K562 (cell line): ENCODE measurements around the gene ZNF800. TPM values are rescaled to one million over a fixed set of nuclear protein-coding genes. Genes with fewer than 3 reads are reported as not detected.
A peak's percentile ranks its signal among the peaks of the same experiment; 100 is the strongest.

Experiments
- EHMT2 ChIP-seq: fragments of 450-650 bp; IDR thresholded peaks from 2 replicates; pipeline ENCODE4 v1.6.1; 2018; ENCODE audit warnings: antibody characterized with exemption
- ETV5 ChIP-seq: sonication (generic); formaldehyde crosslinking; IDR thresholded peaks from 2 replicates; pipeline ENCODE4 v1.4.0; 2020; ENCODE audit warnings: low read depth, mild to moderate bottlenecking, missing genetic modification reagents
- HLTF ChIP-seq: fragments of 450-650 bp; IDR thresholded peaks from 2 replicates; pipeline ENCODE4 v1.6.1; 2016
- MCM7 ChIP-seq, 2 experiments: fragments of 450-650 bp; IDR thresholded peaks; 2 replicates each; pipeline ENCODE4 v1.6.1; 2016 to 2018
- MEIS2 ChIP-seq: fragments of 450-650 bp; IDR thresholded peaks from 2 replicates; pipeline ENCODE4 v1.6.1; 2014; ENCODE audit warnings: mild to moderate bottlenecking; ENCODE audit not compliant: partially characterized antibody
- PRDM10 ChIP-seq: fragments of 450-650 bp; IDR thresholded peaks from 2 replicates; pipeline ENCODE4 v1.6.1; 2018; ENCODE audit not compliant: partially characterized antibody
- PTTG1 ChIP-seq: fragments of 450-650 bp; IDR thresholded peaks from 2 replicates; pipeline ENCODE4 v1.6.1; 2016; ENCODE audit warnings: low read depth, mild to moderate bottlenecking, missing genetic modification characterization, missing compliant biosample characterization
- SMARCE1 ChIP-seq: fragments of 450-650 bp; IDR thresholded peaks from 2 replicates; pipeline ENCODE4 v1.7.1; 2016; ENCODE audit warnings: mild to moderate bottlenecking
- TAF1 ChIP-seq: IDR thresholded peaks from 2 replicates; pipeline ENCODE4 v1.6.1; 2011; ENCODE audit warnings: mild to moderate bottlenecking, low read length, moderate library complexity; ENCODE audit not compliant: insufficient read depth, control insufficient read depth, severe bottlenecking; ENCODE audit errors: extremely low read depth
- TOE1 ChIP-seq, 2 experiments: fragments of 450-650 bp in 1 of 2; sonication (generic) in 1 of 2; formaldehyde crosslinking in 1 of 2; IDR thresholded peaks; 2 replicates each; pipeline versions ENCODE4 v1.7.1 to v1.8.0; 2016 to 2022; ENCODE audit warnings: borderline replicate concordance in 2 of 2, mild to moderate bottlenecking in 2 of 2, antibody characterized with exemption in 1 of 2, inconsistent platforms in 1 of 2, low read depth in 1 of 2, missing genetic modification reagents in 1 of 2, moderate library complexity in 1 of 2
- USF2 ChIP-seq: sonication (generic); formaldehyde crosslinking; IDR thresholded peaks from 2 replicates; pipeline ENCODE4 v1.5.0; 2020; ENCODE audit warnings: missing genetic modification reagents
- ZBTB33 ChIP-seq: sonication (generic); formaldehyde crosslinking; IDR thresholded peaks from 2 replicates; pipeline ENCODE4 v1.8.1; 2023; ENCODE audit warnings: mild to moderate bottlenecking, missing genetic modification reagents
- ZNF253 ChIP-seq: fragments of 250-450 bp; sonication (Bioruptor Pico); conservative IDR thresholded peaks from 2 replicates; pipeline ENCODE4 v1.6.1; 2021; ENCODE audit warnings: mild to moderate bottlenecking
- ZNF263 ChIP-seq: sonication (generic); formaldehyde crosslinking; IDR thresholded peaks from 2 replicates; pipeline ENCODE4 v1.8.0; 2022; ENCODE audit warnings: mild to moderate bottlenecking, missing genetic modification reagents, borderline replicate concordance
- ZNF324 ChIP-seq: fragments of 250-450 bp; sonication (Bioruptor Pico); IDR thresholded peaks from 2 replicates; pipeline ENCODE4 v1.4.0; 2020; ENCODE audit warnings: mild to moderate bottlenecking
- ZNF354B ChIP-seq: fragments of 250-450 bp; sonication (Bioruptor Pico); IDR thresholded peaks from 2 replicates; pipeline ENCODE4 v1.4.0; 2020
- ZNF717 ChIP-seq: fragments of 250-450 bp; sonication (Bioruptor Pico); IDR thresholded peaks from 2 replicates; pipeline ENCODE4 v1.5.0; 2021
- polyA plus RNA-seq, 8 experiments: library from polyadenylated mRNA; depleted of rRNA in 4 of 8; stranded (reverse) in 5 of 8; unstranded in 3 of 8; fragments of >200 nt; fragmentation: Nextera tagmentation in 2 of 8; fragmentation: Illumina TruSeq in 1 of 8; extraction: Ambion mirVana in 2 of 8; extraction: Trizol in 1 of 8; gene quantifications; 2 replicates each; pipeline versions ENCODE4 v1.2.1 to v1.2.3, GENCODE V29; 2011 to 2014; ENCODE audit warnings: inconsistent platforms in 1 of 8, missing spikeins in 1 of 8
- total RNA-seq, 7 experiments: library from RNA; depleted of rRNA in 6 of 7; stranded (reverse); fragments of >200 nt in 6 of 7; fragmentation: Illumina TruSeq in 2 of 7; extraction: Trizol in 2 of 7; gene quantifications; 2 replicates each; pipeline versions ENCODE4 v1.2.1 to v1.2.3, GENCODE V29; 2011 to 2021; ENCODE audit warnings: low replicate concordance in 1 of 7
- TF ChIP-seq, protein P1 (sequence below): IDR thresholded peaks from 2 replicates; pipeline ENCODE4 v1.6.1; 2012; ENCODE audit warnings: low read depth, low read length, improper control_type of control experiment, borderline replicate concordance
- TF ChIP-seq, protein P2 (sequence below): fragments of 250-450 bp; sonication (Bioruptor Pico); IDR thresholded peaks from 2 replicates; pipeline ENCODE4 v1.8.0; 2022; ENCODE audit warnings: moderate library complexity, mild to moderate bottlenecking, inconsistent platforms

The ZNF800 gene
- total and polyA plus RNA-seq, 9 of the 15 experiments (the other 6 are each of a cell fraction or from before 2014, with no cell fraction given) = 7.5 to 58.3 (median 33.4) TPM

DNA sequence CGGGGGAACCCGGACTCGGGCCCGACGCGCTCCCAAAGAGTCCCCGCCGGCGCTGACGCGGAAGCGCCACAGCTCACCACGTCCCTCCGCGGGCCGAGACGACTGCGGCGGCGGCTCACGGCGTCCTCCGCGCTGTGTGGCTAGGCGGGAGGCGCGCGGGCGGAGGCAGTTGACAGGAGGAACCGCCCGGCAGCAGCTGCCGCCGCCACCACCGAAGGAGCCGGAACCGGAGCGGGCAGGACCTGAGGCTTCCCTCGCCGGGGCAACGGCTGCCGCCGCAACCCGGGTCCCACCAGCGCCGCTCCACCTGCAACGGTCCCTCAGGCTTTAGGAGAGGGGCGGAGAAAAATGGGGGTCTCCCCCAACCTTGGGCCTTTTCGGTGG is 334 bp downstream of the ZNF800 start (continued):
- TF ChIP-seq, protein P1, sequence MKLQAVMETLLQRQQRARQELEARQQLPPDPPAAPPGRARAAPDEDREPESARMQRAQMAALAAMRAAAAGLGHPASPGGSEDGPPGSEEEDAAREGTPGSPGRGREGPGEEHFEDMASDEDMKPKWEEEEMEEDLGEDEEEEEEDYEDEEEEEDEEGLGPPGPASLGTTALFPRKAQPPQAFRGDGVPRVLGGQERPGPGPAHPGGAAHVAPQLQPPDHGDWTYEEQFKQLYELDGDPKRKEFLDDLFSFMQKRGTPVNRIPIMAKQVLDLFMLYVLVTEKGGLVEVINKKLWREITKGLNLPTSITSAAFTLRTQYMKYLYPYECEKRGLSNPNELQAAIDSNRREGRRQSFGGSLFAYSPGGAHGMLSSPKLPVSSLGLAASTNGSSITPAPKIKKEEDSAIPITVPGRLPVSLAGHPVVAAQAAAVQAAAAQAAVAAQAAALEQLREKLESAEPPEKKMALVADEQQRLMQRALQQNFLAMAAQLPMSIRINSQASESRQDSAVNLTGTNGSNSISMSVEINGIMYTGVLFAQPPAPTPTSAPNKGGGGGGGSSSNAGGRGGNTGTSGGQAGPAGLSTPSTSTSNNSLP = no peak
- TF ChIP-seq MCM7 (IDR thresholded peaks at IDR 0.05) (no peak), MEIS2 (no peak), ZBTB33 (CRISPR knock-in tag) (no peak), ZNF324 (CRISPR knock-in tag) (no peak), TOE1 (IDR thresholded peaks at IDR 0.05; ENCODE audit: borderline replicate concordance) (no peak), TOE1 (CRISPR knock-in tag; IDR thresholded peaks at IDR 0.05; ENCODE audit: borderline replicate concordance, low read depth) (no peak), PRDM10 (no peak), ETV5 (CRISPR knock-in tag) (no peak), HLTF (no peak), TAF1 (no peak), PTTG1 (no peak), SMARCE1 (no peak; the same call in 1 of the 2 replicates), USF2 (CRISPR knock-in tag) (no peak), EHMT2 (no peak), ZNF263 (CRISPR knock-in tag) (peak; percentile 54; the same call in 1 of the 2 replicates), ZNF354B (CRISPR knock-in tag) (no peak), ZNF253 (CRISPR knock-in tag) (no peak), ZNF717 (CRISPR knock-in tag) (no peak)
- TF ChIP-seq, protein P2, sequence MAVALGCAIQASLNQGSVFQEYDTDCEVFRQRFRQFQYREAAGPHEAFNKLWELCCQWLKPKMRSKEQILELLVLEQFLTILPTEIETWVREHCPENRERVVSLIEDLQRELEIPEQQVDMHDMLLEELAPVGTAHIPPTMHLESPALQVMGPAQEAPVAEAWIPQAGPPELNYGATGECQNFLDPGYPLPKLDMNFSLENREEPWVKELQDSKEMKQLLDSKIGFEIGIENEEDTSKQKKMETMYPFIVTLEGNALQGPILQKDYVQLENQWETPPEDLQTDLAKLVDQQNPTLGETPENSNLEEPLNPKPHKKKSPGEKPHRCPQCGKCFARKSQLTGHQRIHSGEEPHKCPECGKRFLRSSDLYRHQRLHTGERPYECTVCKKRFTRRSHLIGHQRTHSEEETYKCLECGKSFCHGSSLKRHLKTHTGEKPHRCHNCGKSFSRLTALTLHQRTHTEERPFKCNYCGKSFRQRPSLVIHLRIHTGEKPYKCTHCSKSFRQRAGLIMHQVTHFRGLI (CRISPR knock-in tag) = no peak
